Left lung (tissue), 10 donors: ENCODE measurements around the gene CHRNB4. TPM values are rescaled to one million over a fixed set of nuclear protein-coding genes. Genes with fewer than 3 reads are reported as not detected.
"Not testable (repeated sequence)": the region's sequence is repeated elsewhere in the genome, so short reads cannot be mapped to it uniquely, and the experiment has no call there.

ENCODE experiments used
- ATAC-seq: fragments of 200-7000 bp; cut with Tn5 transposase; one replicate; pipeline ENCODE4 v1.9.1; 2020; ENCODE audit warnings: moderate library complexity
- DNase-seq, 4 donors: peaks; one replicate each; pipeline ENCODE4 v3.0.0-alpha.2; 2013 to 2020
- H3K27ac ChIP-seq, 2 donors: fragments of 200-600 bp; sonication (generic) in 1 of 2; one replicate each; pipeline versions ENCODE4 v1.5.0 to v1.8.0; 2020 to 2021
- H3K27me3 ChIP-seq, 2 donors: fragments of 200-600 bp; sonication (generic) in 1 of 2; one replicate each; pipeline versions ENCODE4 v1.5.0 to v1.8.0; 2020 to 2021
- H3K36me3 ChIP-seq, 2 donors: fragments of 200-600 bp; sonication (generic) in 1 of 2; one replicate each; pipeline versions ENCODE4 v1.5.0 to v1.8.0; 2020 to 2021
- H3K4me1 ChIP-seq, 2 donors: fragments of 200-600 bp; one replicate each; pipeline ENCODE4 v1.8.0; 2021
- H3K4me3 ChIP-seq, 2 donors: fragments of 200-600 bp; sonication (generic) in 1 of 2; one replicate each; pipeline versions ENCODE4 v1.5.0 to v1.8.0; 2020 to 2021; ENCODE audit warnings: mild to moderate bottlenecking in 1 of 2
- H3K9me3 ChIP-seq, 2 donors: fragments of 200-600 bp; sonication (generic) in 1 of 2; one replicate each; pipeline versions ENCODE4 v1.5.0 to v1.8.0; 2020 to 2021
- CTCF ChIP-seq, 2 donors: fragments of 200-600 bp; sonication (generic) in 1 of 2; IDR thresholded peaks; one replicate each; pipeline versions ENCODE4 v1.5.0 to v1.8.0; 2021; ENCODE audit warnings: antibody characterized with exemption in 2 of 2
- intact Hi-C, 2 donors: fragments of 100-400 bp; cut with DNase I; formaldehyde crosslinking; loops; one replicate each; pipeline versions ENCODE4 v1.11.2 to v1.14.2; 2022
- polyA plus RNA-seq, 6 donors: library from polyadenylated mRNA; unstranded; fragments of 120-200 nt; gene quantifications; one replicate each; pipeline ENCODE4 v1.2.1, GENCODE V29; 2013; ENCODE audit not compliant: insufficient read length in 6 of 6
- total RNA-seq, 2 donors: library from RNA; stranded (reverse); fragmentation: NEBNext Ultra II Directional; extraction: Animal tissue kit (Norgen Biotek cat#: 25700); gene quantifications; one replicate each; pipeline ENCODE4 v1.2.1, GENCODE V29; 2021
- donor health status: DM: no; HTN: yes; CAD: no.
- donor health status: DM: no; HTN: no; CAD: no.

The CHRNB4 gene
- total and polyA plus RNA-seq, 8 donors, result 0.24 to 0.40 (median 0.30) TPM; not detected in 2

- Histone ChIP-seq H3K4me1 (no peaks in the 10 kb centered on the region), H3K4me3 (no peak overlapping the region), H3K36me3 (no peaks in the 10 kb centered on the region), H3K27ac (no peak overlapping the region), H3K9me3 (no peaks in the 10 kb centered on the region), H3K27me3 (peaks cover 5 to 7% of the 10 kb centered on the region in 2 donors)
- no peak for ATAC-seq
- intact Hi-C loops, result no loop called here
- TF ChIP-seq CTCF (IDR thresholded peaks at IDR 0.05), result no peak
- no peak for DNase-seq
Measured at GRCh38 chr15:78614021-78614420, 27.0 kb downstream of the CHRNB4 start.

GRCh38 chr15:78609551-78609950 is 31.5 kb downstream of the CHRNB4 start:
- H3K4me3 ChIP-seq, H3K36me3 ChIP-seq, H3K4me1 ChIP-seq, ATAC-seq, H3K9me3 ChIP-seq, DNase-seq, H3K27me3 ChIP-seq, H3K27ac ChIP-seq, intact Hi-C loops: not testable (repeated sequence)

GRCh38 chr15:78605680-78606079 is 35.3 kb downstream of the CHRNB4 start:
- ATAC-seq (no peak), DNase-seq (no peak)
- intact Hi-C loops, result no loop called here
- H3K9me3 ChIP-seq, result no peaks in the 10 kb centered on the region
- peaks cover 0 to 18% of the 10 kb centered on the region in 2 donors for H3K27me3 ChIP-seq
- no peak for TF ChIP-seq CTCF (IDR thresholded peaks at IDR 0.05)
- H3K4me1 ChIP-seq, result no peaks in the 10 kb centered on the region
- no peak overlapping the region for H3K4me3 ChIP-seq
- no peak overlapping the region for H3K27ac ChIP-seq
- no peaks in the 10 kb centered on the region for H3K36me3 ChIP-seq

- DNase-seq (no peak), ATAC-seq (no peak)
- intact Hi-C loops, result no loop called here
Measured at GRCh38 chr15:78605201-78605600, 35.8 kb downstream of the CHRNB4 start.

GRCh38 chr15:78604420-78604819 is 36.6 kb downstream of the CHRNB4 start:
- Histone ChIP-seq H3K4me3 (no peak overlapping the region), H3K9me3 (no peaks in the 10 kb centered on the region), H3K27me3 (peaks cover 0 to 18% of the 10 kb centered on the region in 2 donors), H3K4me1 (no peaks in the 10 kb centered on the region), H3K36me3 (no peaks in the 10 kb centered on the region), H3K27ac (no peak overlapping the region)
- no peak for TF ChIP-seq CTCF (IDR thresholded peaks at IDR 0.05)
- intact Hi-C loops, result no loop called here
- DNase-seq, result no peak
- no peak for ATAC-seq

More at GRCh38 chr15:78605201-78605600, 35.8 kb downstream of the CHRNB4 start:
- no peaks in the 10 kb centered on the region for H3K9me3 ChIP-seq
- no peak overlapping the region for H3K27ac ChIP-seq
- peaks cover 0 to 18% of the 10 kb centered on the region in 2 donors for H3K27me3 ChIP-seq
- H3K4me3 ChIP-seq, result no peak overlapping the region
- H3K4me1 ChIP-seq, result no peaks in the 10 kb centered on the region
- no peaks in the 10 kb centered on the region for H3K36me3 ChIP-seq
- no peak for TF ChIP-seq CTCF (IDR thresholded peaks at IDR 0.05)

- Histone ChIP-seq H3K36me3 (no peaks in the 10 kb centered on the region), H3K4me1 (no peaks in the 10 kb centered on the region)
Measured at GRCh38 chr15:78603467-78603866, 37.5 kb downstream of the CHRNB4 start.

More at GRCh38 chr15:78603467-78603866, 37.5 kb downstream of the CHRNB4 start:
- Histone ChIP-seq H3K9me3 (no peaks in the 10 kb centered on the region), H3K27me3 (peaks cover 0 to 18% of the 10 kb centered on the region in 2 donors), H3K27ac (no peak overlapping the region), H3K4me3 (no peak overlapping the region)
- intact Hi-C loops, result no loop called here
- TF ChIP-seq CTCF (IDR thresholded peaks at IDR 0.05), result no peak
- ATAC-seq (no peak), DNase-seq (no peak)
